MM.1S (cell line): ENCODE measurements around the gene MAEA.

ENCODE experiments used
- CTCF ChIP-seq: fragments of 300-600 bp; sonication (generic); IDR thresholded peaks from 2 replicates; pipeline ENCODE4 v1.5.1; 2016; ENCODE audit warnings: antibody characterized with exemption, low read length, mixed read lengths
- EZH2 ChIP-seq: fragments of 300-600 bp; sonication (generic); optimal IDR thresholded peaks from 2 replicates; pipeline ENCODE3; 2017; ENCODE audit warnings: low read depth, mild to moderate bottlenecking, antibody characterized with exemption, low read length, mixed read lengths
- EZH2phosphoT487 ChIP-seq: fragments of 300-600 bp; sonication (generic); IDR thresholded peaks from 2 replicates; pipeline ENCODE4 v1.6.1; 2018; ENCODE audit warnings: antibody characterized with exemption, low read length

GRCh38 chr4:1253831-1254230 lies 35.9 kb upstream of the MAEA start:
- TF ChIP-seq CTCF (no peak), EZH2 (no peak), EZH2phosphoT487 (no peak)
